GM19043 (cell line): Measurements from ENCODE around the gene ZSWIM6.

Experiments used
- ATAC-seq: cut with Tn5 transposase; IDR thresholded peaks from one replicate; pipeline ENCODE4 v1.9.1; 2021; ENCODE audit warnings: low read depth; ENCODE audit not compliant: unreplicated experiment

ZSWIM6 gene

GRCh38 chr5:61354199-61354598 is 22.1 kb downstream of the ZSWIM6 start:
- no peak for ATAC-seq

- ATAC-seq: no peak
These were observed 25.7 kb downstream of the ZSWIM6 start for GRCh38 chr5:61357745-61358144.

GRCh38 chr5:61362796-61363368 is 30.8 kb downstream of the ZSWIM6 start:
- ATAC-seq: no peak

GRCh38 chr5:61363401-61364114 is 31.5 kb downstream of the ZSWIM6 start:
- no peak for ATAC-seq

DNA sequence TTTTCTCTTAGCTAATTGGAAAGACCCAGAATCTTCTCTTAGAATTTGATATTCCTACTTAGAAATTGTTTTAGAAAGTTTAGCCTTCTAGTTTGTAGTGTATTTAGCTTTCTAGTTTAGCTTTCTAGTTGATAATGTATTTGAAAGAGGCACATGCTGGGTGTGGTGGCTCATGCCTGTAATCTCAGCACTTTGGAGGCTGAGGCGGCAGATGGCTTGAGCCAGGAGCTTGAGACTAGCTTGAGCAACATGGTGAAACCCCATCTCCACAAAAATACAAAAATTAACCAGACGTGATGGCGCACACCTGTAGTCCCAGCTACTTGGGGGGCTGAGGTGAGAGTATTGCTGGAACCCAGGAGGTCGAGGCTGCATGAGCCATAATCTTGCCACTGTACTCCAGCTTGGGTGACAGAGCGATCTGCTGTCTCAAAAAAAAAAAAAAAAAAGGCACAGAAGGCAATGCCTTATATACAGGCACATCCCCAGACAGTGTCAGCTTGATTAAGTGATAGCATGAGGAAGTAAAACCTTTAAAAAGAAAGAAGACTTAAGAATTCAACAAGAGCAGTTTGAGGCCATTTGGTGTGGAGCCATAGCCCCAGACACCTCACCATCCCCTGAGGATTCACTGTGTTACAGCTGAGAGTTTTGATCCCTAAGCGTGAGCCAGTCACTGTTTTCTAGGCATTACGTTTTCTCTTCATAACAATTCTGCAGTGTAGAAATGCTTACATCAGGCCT is 34.6 kb downstream of the ZSWIM6 start:
- no peak for ATAC-seq

DNA sequence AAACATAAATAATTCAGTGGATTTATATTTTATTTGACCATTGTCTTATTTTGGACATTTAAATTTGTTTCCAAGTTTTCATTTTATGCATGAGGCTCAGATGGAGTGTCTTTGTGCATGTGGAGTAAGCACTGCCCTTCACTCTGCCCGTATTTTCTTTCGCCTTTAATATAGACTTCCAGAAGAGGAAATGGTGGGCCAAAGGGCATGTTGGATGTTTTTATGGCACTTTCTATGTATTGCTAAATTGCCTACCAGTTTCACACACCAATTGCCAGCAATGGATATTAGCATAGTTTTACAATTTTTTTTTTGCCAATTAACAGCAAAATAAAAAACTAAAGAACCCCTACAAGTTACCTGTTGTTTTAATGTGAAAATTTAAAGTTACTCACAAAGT is 38.4 kb downstream of the ZSWIM6 start:
- no peak for ATAC-seq

DNA sequence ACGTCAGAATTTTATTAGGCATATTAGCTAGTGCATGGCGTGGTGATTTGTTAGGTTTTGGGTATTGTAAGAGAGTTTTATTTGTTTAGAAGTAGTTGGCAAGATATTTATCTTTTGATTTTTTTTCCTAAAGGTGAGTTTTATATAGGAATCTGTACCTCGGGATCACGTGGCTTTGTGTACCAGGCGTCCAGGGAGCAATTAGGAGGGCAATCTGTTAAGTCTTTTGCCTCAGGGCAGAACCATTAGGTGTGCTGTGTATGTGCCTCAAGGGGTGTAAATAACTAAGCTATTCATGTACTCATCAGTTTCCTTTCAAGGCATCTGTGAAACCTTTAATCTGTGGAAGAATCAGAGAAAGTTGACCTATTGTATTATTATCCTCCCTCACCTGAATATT is 39.4 kb downstream of the ZSWIM6 start:
- ATAC-seq: no peak

DNA sequence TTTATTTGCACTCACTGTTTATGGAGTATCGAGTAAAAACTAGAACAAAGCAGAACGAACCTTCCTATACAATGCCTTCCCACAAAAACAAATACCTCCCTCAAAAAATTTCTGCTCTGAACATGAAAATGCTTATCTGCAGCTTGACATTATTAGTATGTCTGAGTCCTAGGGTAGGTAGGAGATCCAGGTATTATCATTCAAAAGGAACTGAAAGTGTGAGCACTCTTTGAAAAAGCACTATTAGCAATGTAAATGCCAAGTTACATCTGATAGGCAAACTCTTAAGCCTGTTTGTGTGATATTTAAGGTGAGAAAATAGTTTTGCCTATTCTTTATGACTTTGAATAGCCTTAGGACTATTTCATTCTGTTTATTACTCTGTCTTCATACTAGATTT is 47.6 kb downstream of the ZSWIM6 start:
- ATAC-seq: no peak

DNA sequence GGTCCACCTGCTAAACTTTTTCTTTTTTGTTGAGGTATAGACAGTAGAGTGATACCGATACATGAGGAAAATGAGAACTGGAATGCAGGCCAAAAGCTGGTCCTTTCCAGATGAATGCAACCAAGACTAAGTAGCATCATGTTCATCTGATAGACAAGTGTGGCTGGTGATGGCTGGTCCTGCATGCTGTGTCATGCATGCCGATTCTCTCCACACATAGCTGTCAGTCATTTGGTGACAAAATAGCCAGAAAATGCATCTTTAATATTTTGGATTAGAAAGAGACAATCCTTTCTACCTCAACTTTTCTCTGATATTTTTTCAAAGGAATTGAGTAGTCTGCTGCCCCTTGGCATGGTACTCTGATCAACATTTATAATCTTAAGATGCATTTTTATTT is 49.9 kb downstream of the ZSWIM6 start:
- no peak for ATAC-seq

DNA sequence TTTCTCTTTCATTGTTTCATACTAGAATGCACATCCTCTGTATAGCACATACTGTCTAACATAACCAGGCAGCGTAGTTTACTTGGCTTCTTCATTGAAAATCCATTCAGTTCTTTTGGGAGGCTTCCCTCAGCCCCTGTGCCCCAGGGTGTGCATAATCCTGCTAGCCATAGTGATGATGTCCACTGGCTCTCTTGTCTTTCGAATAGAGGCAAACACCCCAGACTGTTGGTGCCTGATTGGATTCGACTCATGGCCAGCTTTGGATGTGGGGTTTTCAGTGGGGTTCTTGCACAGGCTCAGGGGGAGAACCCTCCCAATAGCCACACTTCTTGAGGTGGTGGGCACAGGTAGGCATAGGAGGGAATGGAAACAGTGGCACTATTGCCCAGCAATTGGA is 53.6 kb downstream of the ZSWIM6 start:
- no peak for ATAC-seq

- ATAC-seq: no peak
These were observed 54.2 kb downstream of the ZSWIM6 start for GRCh38 chr5:61386045-61386800.

GRCh38 chr5:61389609-61390008 is 57.6 kb downstream of the ZSWIM6 start:
- ATAC-seq: no peak

- no peak for ATAC-seq
These were observed 62.1 kb downstream of the ZSWIM6 start for GRCh38 chr5:61394078-61394704.

DNA sequence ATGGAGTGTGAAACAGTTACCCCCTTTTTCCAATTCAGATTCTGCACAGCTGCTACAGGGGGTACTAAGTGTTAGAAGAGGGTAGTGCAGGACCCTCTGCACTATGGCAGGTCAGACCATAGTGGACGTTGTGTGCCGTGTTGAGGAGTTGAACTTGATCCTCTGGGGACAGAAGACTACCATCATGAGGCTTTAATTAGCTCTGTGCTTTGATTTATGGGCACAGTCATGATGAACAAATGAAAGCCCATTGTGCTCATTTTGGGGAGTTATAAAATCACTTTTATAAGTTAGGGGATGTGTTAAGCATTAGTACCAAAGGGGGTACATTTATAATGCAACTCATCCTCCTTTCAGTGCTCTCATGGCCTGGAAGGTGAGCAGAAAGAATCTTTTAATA is 62.7 kb downstream of the ZSWIM6 start:
- ATAC-seq: no peak

GRCh38 chr5:61397238-61397637 is 65.2 kb downstream of the ZSWIM6 start:
- ATAC-seq: no peak

- ATAC-seq: no peak
These were observed 65.9 kb downstream of the ZSWIM6 start for GRCh38 chr5:61397937-61398336.

DNA sequence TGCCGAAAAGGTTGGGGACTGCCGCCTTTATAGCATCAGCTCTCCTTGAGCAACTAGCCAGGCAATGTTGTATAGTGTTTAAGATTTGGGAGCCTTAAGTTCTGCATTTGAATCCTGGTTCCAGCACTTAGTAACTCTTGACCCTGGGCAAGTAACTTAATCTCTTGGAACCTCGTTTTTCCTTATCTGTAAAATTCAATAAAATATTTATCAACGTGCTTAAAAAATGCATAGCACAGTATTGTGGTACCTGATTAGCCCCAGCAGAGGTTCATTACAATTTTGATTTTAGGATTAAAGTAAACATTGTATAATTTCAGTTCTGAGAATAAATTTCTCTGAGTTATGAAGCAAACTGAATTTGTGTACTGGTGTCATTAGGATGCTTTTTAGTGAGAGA is 66.4 kb downstream of the ZSWIM6 start:
- ATAC-seq: no peak

DNA sequence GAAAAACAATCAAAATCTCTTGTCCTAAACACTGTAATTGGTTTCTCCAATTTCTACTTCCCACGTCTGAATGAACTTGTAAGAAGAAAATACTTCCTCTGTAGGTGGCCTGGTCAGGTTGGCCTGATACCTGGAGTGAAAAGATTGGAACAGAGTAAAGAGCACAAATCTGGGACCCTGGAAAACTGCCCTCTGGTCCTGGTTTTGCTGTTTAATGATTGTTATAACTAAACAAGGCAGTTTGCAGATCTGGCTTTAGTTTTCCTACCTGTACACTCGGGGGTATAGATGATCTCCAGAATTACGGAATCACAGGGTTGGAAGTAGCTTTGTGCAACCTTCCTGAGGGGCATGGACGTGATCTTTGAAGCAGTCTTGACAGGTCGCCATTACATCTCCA is 67.6 kb downstream of the ZSWIM6 start:
- no peak for ATAC-seq

DNA sequence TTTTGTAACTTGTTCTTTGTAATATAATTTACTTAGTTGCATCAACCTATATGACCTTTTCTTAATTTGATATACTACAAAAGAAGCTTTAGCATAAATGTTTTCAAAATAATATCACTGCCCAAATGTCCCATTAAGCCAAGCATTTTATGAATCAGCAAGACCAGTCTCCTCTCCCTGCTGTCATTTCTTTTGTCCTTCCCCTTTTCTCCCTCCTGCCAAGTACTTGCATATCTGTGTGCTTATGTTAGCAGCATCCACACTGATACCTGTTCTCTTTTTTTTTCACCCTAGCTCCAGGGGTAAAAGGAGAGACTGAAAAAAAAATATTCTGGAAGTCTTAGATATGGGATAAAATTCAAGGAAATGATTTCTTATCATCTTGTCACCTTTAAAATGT is 69.7 kb downstream of the ZSWIM6 start:
- ATAC-seq: no peak

GRCh38 chr5:61402244-61402823 is 70.3 kb downstream of the ZSWIM6 start:
- no peak for ATAC-seq
